AG04449 (cell line): Measurements from ENCODE around the gene PLEKHB2.
A peak's percentile ranks its signal among the peaks of the same experiment; 100 is the strongest.
"Not testable (repeated sequence)": the region's sequence is repeated elsewhere in the genome, so short reads cannot be mapped to it uniquely, and the experiment has no call there.

Experiments
- CTCF ChIA-PET: fragments of 350-600 bp; formaldehyde crosslinking; extraction: SDS; loops from one replicate; lab custom pipeline; 2021; ENCODE audit warnings: antibody characterized with exemption; lab: Yijun Ruan, JAX
- POLR2A ChIA-PET: fragments of 400-600, 350-600 bp; formaldehyde crosslinking; extraction: SDS; loops from one replicate; lab custom pipeline; 2020; ENCODE audit warnings: antibody characterized with exemption, inconsistent platforms; lab: Yijun Ruan, JAX
- DNase-seq: peaks from one replicate; pipeline ENCODE4 v3.0.0-alpha.2; 2010; ENCODE audit warnings: low read depth, low spot score
- H3K4me3 ChIP-seq: 2 replicates; pipeline ENCODE4 v1.5.1; 2011; ENCODE audit warnings: low read depth, mild to moderate bottlenecking, control low read depth, low read length
- TF ChIP-seq, protein P1 (sequence below): IDR thresholded peaks from one replicate; pipeline ENCODE4 v1.5.1; 2011; ENCODE audit warnings: mild to moderate bottlenecking, moderate library complexity, low read length, control low read depth, inconsistent platforms; ENCODE audit not compliant: insufficient read depth; ENCODE audit errors: missing control alignments

The PLEKHB2 gene

GRCh38 chr2:131105950-131106801 is 1.0 kb downstream of the PLEKHB2 start:
- POLR2A ChIA-PET: interaction anchor here (1.0 kb wide), 1 partner anchor 13 kb away, joined by 8 read pairs; the partner anchor contains the start of gene FAM168B
- CTCF ChIA-PET: interaction anchor here (1.1 kb wide), 1 partner anchor 11 kb away, joined by 3 read pairs; no protein-coding TSS in a partner anchor
- DNase-seq: no peak
- H3K4me3 ChIP-seq: peak overlapping the region; percentile 92
- TF ChIP-seq, protein P1, sequence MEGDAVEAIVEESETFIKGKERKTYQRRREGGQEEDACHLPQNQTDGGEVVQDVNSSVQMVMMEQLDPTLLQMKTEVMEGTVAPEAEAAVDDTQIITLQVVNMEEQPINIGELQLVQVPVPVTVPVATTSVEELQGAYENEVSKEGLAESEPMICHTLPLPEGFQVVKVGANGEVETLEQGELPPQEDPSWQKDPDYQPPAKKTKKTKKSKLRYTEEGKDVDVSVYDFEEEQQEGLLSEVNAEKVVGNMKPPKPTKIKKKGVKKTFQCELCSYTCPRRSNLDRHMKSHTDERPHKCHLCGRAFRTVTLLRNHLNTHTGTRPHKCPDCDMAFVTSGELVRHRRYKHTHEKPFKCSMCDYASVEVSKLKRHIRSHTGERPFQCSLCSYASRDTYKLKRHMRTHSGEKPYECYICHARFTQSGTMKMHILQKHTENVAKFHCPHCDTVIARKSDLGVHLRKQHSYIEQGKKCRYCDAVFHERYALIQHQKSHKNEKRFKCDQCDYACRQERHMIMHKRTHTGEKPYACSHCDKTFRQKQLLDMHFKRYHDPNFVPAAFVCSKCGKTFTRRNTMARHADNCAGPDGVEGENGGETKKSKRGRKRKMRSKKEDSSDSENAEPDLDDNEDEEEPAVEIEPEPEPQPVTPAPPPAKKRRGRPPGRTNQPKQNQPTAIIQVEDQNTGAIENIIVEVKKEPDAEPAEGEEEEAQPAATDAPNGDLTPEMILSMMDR: no peak

GRCh38 chr2:131112529-131112928 is 7.4 kb downstream of the PLEKHB2 start:
- ChIA-PET POLR2A (no interaction called here), CTCF (no interaction called here)
- no peak overlapping the region for H3K4me3 ChIP-seq
- TF ChIP-seq, protein P1: no peak
- no peak for DNase-seq

- ChIA-PET POLR2A (no interaction called here), CTCF (interaction anchor here (1.3 kb wide), 1 partner anchor 21 kb away, joined by 4 read pairs; the partner anchor contains the start of gene FAM168B)
- TF ChIP-seq, protein P1: no peak
- DNase-seq: no peak
- H3K4me3 ChIP-seq: no peak overlapping the region
Observed at GRCh38 chr2:131113566-131114227, 8.6 kb downstream of the PLEKHB2 start.

- H3K4me3 ChIP-seq, DNase-seq, CTCF ChIA-PET, POLR2A ChIA-PET: not testable (repeated sequence)
Observed at GRCh38 chr2:131114950-131115349, 9.8 kb downstream of the PLEKHB2 start.

- ChIA-PET CTCF (interaction anchor here (1.1 kb wide), 1 partner anchor 11 kb away, joined by 3 read pairs; the partner anchor contains the start of gene PLEKHB2), POLR2A (no interaction called here)
- H3K4me3 ChIP-seq: no peak overlapping the region
- TF ChIP-seq, protein P1: no peak
- no peak for DNase-seq
Observed at GRCh38 chr2:131115752-131116151, 10.6 kb downstream of the PLEKHB2 start.

- CTCF ChIA-PET: no interaction called here
- TF ChIP-seq, protein P1: no peak
Observed at GRCh38 chr2:131120815-131121317, 15.7 kb downstream of the PLEKHB2 start.

More at GRCh38 chr2:131120815-131121317, 15.7 kb downstream of the PLEKHB2 start:
- POLR2A ChIA-PET: no interaction called here
- DNase-seq: no peak
- H3K4me3 ChIP-seq: no peak overlapping the region
